Hematopoietic multipotent progenitor cell treated with erythropoietin and hydrocortisone succinate and interleukin-3 and kit ligand, for 8 days (in vitro differentiated cells): ENCODE data around the gene SMARCA4.
"Not testable (repeated sequence)": the region's sequence is repeated elsewhere in the genome, so short reads cannot be mapped to it uniquely, and the experiment has no call there.

ENCODE experiments used
- DNase-seq: peaks from one replicate; pipeline ENCODE4 v3.0.0-alpha.2; 2015

SMARCA4 gene

GRCh38 chr19:11078893-11079292 lies 118.1 kb downstream of the SMARCA4 start:
- peak; percentile 26 for DNase-seq

GRCh38 chr19:11079999-11080398 lies 119.2 kb downstream of the SMARCA4 start:
- no peak for DNase-seq

GRCh38 chr19:11087870-11088505 lies 127.2 kb downstream of the SMARCA4 start:
- DNase-seq = peak; percentile 85

- peak; percentile 43 for DNase-seq
Observed at GRCh38 chr19:11088506-11089253, 127.8 kb downstream of the SMARCA4 start.

- peak; percentile 98 for DNase-seq
Observed at GRCh38 chr19:11089254-11090013, 128.6 kb downstream of the SMARCA4 start, which contains the start of gene LDLR. TSS of gene LDLR (plus strand) at chr19:11089463. CDS start at chr19:11089549, 86 bp downstream.

- not testable (repeated sequence) for DNase-seq
Observed at GRCh38 chr19:11090014-11090263, 129.1 kb downstream of the SMARCA4 start.

- peak; percentile 97 for DNase-seq
Observed at GRCh38 chr19:11090264-11090996, 129.6 kb downstream of the SMARCA4 start.

GRCh38 chr19:11090997-11091702 lies 130.3 kb downstream of the SMARCA4 start:
- DNase-seq = no peak

- peak; percentile 67 for DNase-seq
Observed at GRCh38 chr19:11091703-11092153, 130.9 kb downstream of the SMARCA4 start.

GRCh38 chr19:11092181-11092538 lies 131.3 kb downstream of the SMARCA4 start:
- DNase-seq = no peak

- no peak for DNase-seq
Observed at GRCh38 chr19:11093689-11094238, 132.9 kb downstream of the SMARCA4 start.

- DNase-seq = no peak
Observed at GRCh38 chr19:11094520-11094894, 133.7 kb downstream of the SMARCA4 start.

GRCh38 chr19:11096210-11096841 lies 135.5 kb downstream of the SMARCA4 start:
- no peak for DNase-seq

GRCh38 chr19:11097367-11097766 lies 136.5 kb downstream of the SMARCA4 start:
- not testable (repeated sequence) for DNase-seq

GRCh38 chr19:11098327-11098726 lies 137.5 kb downstream of the SMARCA4 start:
- DNase-seq = no peak

GRCh38 chr19:11098861-11099260 lies 138.0 kb downstream of the SMARCA4 start:
- no peak for DNase-seq

- DNase-seq = no peak
Observed at GRCh38 chr19:11100049-11100448, 139.2 kb downstream of the SMARCA4 start.

GRCh38 chr19:11101057-11101456 lies 140.2 kb downstream of the SMARCA4 start:
- DNase-seq = no peak

GRCh38 chr19:11102944-11103343 lies 142.1 kb downstream of the SMARCA4 start:
- DNase-seq = no peak

GRCh38 chr19:11103667-11104066 lies 142.8 kb downstream of the SMARCA4 start:
- not testable (repeated sequence) for DNase-seq

- DNase-seq = no peak
Observed at GRCh38 chr19:11105014-11105636, 144.3 kb downstream of the SMARCA4 start.
